Gastroesophageal sphincter (tissue), 4 donors: ENCODE measurements around the gene GTF3C1. TPM values are rescaled to one million over a fixed set of nuclear protein-coding genes. Genes with fewer than 3 reads are reported as not detected.
A peak's percentile ranks its signal among the peaks of the same experiment; 100 is the strongest.

Experiments used
- ATAC-seq: fragments of 150-250 bp; one replicate; pipeline ENCODE4 v1.9.1; 2016; ENCODE audit warnings: mild to moderate bottlenecking, moderate library complexity
- H3K27ac ChIP-seq, 4 donors: fragments of 200-600 bp; sonication (generic) in 3 of 4; 1 replicate in 3 of 4; 2 replicates in 1 of 4; pipeline ENCODE4 v1.5.1; 2016 to 2019
- H3K27me3 ChIP-seq: fragments of 200-600 bp; sonication (generic); one replicate; pipeline ENCODE4 v1.5.1; 2019
- H3K36me3 ChIP-seq, 2 donors: fragments of 200-600 bp; sonication (generic); one replicate each; pipeline ENCODE4 v1.5.1; 2019; ENCODE audit warnings: control low read depth in 1 of 2
- H3K4me1 ChIP-seq, 3 donors: fragments of 200-600 bp; sonication (generic); 1 replicate in 2 of 3; 2 replicates in 1 of 3; pipeline ENCODE4 v1.5.1; 2016 to 2019; ENCODE audit warnings: control low read depth in 2 of 3
- H3K4me3 ChIP-seq, 2 donors: fragments of 200-600 bp; sonication (generic); one replicate each; pipeline ENCODE4 v1.5.1; 2019; ENCODE audit warnings: mild to moderate bottlenecking in 1 of 2, moderate library complexity in 1 of 2
- H3K9me3 ChIP-seq, 3 donors: fragments of 200-600 bp; sonication (generic); one replicate each; pipeline ENCODE4 v1.5.1; 2017 to 2019; ENCODE audit warnings: control low read depth in 2 of 3
- EP300 ChIP-seq: sonication (generic); formaldehyde crosslinking; IDR thresholded peaks from one replicate; pipeline ENCODE4 v1.6.1; 2017; ENCODE audit warnings: antibody characterized with exemption, mild to moderate bottlenecking
- POLR2A ChIP-seq, 2 donors: fragments of 450-650 bp; IDR thresholded peaks; one replicate each; pipeline ENCODE4 v1.6.1; 2017; ENCODE audit warnings: antibody characterized with exemption in 2 of 2, mild to moderate bottlenecking in 2 of 2, moderate library complexity in 1 of 2
- POLR2AphosphoS5 ChIP-seq: sonication (generic); formaldehyde crosslinking; IDR thresholded peaks from one replicate; pipeline ENCODE4 v1.6.1; 2017; ENCODE audit warnings: antibody characterized with exemption
- WGBS, 2 donors: methylation state at CpG; one replicate each; pipeline ENCODE4 v1.1.5; 2018; ENCODE audit warnings: low coverage in 1 of 2; 5-methylcytosine and 5-hydroxymethylcytosine counted together
- total RNA-seq, 4 donors: library from RNA; depleted of rRNA; stranded (reverse); fragments of >200 nt; gene quantifications; one replicate each; pipeline ENCODE4 v1.1.0, GENCODE V29; 2016
- TF ChIP-seq, protein P1 (sequence below), 4 experiments: fragments of 200-600 bp in 2 of 4; fragments of 450-650 bp in 2 of 4; sonication (generic) in 1 of 4; IDR thresholded peaks; one replicate each; pipeline ENCODE4 v1.5.1; 2017 to 2019; ENCODE audit warnings: antibody characterized with exemption in 4 of 4, mild to moderate bottlenecking in 2 of 4, moderate library complexity in 2 of 4

The GTF3C1 gene
- total RNA-seq, 4 donors from 2014 or later = 37.0 to 57.8 (median 49.1) TPM

DNA sequence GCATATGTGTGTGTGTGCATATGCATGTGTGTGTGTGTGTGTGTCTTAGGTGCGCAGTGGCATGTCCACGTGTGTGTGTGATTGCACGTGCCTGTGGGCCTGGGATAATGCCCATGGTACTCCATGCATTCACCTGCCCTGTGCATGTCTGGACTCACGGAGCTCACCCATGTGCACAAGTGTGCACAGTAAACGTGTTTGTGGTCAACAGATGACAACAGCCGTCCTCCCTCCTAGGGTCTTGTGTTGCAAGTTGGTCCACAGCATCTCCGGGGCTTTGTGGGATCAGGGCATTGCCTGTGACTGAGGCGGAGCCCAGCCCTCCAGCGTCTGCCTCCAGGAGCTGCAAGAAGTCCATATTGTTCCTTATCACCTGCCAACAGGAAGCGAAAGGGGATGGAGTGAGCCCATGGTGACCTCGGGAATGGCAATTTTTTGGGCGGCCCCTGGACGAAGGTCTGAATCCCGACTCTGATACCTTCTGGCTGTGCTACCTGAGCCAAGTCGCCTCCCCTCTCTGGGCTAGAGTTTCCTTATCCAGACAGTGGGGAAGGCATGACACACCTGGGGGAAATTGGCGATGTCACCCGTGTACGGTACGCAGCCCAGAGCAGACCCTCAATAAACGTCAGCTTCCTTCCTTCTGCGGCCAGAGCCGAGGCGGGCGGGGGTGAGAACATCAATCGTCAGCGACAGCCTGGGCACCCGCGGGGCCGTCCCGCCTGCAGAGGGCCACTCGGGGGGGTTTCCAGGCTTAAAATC is 100.1 kb downstream of the GTF3C1 start:
- H3K27me3 ChIP-seq = peaks cover 73% of the 10 kb centered on the region
- H3K36me3 ChIP-seq = no peaks in the 10 kb centered on the region
- no peak for ATAC-seq
- H3K4me1 ChIP-seq = peaks cover 0 to 7% (median 0%) of the 10 kb centered on the region in 3 donors
- TF ChIP-seq POLR2AphosphoS5 (no peak), EP300 (no peak), POLR2A (IDR thresholded peaks at IDR 0.05) (no peak)
- TF ChIP-seq, protein P1, sequence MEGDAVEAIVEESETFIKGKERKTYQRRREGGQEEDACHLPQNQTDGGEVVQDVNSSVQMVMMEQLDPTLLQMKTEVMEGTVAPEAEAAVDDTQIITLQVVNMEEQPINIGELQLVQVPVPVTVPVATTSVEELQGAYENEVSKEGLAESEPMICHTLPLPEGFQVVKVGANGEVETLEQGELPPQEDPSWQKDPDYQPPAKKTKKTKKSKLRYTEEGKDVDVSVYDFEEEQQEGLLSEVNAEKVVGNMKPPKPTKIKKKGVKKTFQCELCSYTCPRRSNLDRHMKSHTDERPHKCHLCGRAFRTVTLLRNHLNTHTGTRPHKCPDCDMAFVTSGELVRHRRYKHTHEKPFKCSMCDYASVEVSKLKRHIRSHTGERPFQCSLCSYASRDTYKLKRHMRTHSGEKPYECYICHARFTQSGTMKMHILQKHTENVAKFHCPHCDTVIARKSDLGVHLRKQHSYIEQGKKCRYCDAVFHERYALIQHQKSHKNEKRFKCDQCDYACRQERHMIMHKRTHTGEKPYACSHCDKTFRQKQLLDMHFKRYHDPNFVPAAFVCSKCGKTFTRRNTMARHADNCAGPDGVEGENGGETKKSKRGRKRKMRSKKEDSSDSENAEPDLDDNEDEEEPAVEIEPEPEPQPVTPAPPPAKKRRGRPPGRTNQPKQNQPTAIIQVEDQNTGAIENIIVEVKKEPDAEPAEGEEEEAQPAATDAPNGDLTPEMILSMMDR (IDR thresholded peaks at IDR 0.05) = no peak
- H3K9me3 ChIP-seq = peaks cover 0 to 13% (median under 1%) of the 10 kb centered on the region in 3 donors
- H3K27ac ChIP-seq = no peak overlapping the region
- 20 to 56% methylated on average over 6 to 8 of the region's 31 CpGs for WGBS, 2 donors
- no peak overlapping the region for H3K4me3 ChIP-seq

DNA sequence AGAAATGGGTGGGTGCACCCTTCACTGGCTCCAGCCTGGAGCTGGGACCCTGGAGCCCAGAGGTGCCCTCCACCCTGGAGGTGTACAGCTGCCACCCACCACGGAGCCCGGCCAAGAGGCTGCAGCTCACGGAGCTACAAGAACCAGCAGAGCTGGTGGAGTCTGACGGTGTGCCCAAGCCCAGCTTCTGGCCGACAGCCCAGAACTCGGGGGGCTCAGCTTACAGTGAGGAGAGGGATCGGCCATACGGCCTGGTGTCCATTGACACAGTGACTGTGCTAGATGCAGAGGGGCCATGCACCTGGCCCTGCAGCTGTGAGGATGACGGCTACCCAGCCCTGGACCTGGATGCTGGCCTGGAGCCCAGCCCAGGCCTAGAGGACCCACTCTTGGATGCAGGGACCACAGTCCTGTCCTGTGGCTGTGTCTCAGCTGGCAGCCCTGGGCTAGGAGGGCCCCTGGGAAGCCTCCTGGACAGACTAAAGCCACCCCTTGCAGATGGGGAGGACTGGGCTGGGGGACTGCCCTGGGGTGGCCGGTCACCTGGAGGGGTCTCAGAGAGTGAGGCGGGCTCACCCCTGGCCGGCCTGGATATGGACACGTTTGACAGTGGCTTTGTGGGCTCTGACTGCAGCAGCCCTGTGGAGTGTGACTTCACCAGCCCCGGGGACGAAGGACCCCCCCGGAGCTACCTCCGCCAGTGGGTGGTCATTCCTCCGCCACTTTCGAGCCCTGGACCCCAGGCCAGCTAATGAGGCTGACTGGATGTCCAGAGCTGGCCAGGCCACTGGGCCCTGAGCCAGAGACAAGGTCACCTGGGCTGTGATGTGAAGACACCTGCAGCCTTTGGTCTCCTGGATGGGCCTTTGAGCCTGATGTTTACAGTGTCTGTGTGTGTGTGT is 100.9 kb downstream of the GTF3C1 start:
- Histone ChIP-seq H3K4me1 (peaks cover 0 to 7% (median 0%) of the 10 kb centered on the region in 3 donors), H3K27ac (no peak overlapping the region), H3K4me3 (no peak overlapping the region), H3K9me3 (peaks cover 0 to 21% (median 3%) of the 10 kb centered on the region in 3 donors), H3K27me3 (peaks cover 74% of the 10 kb centered on the region), H3K36me3 (peaks cover 0 to 5% of the 10 kb centered on the region in 2 donors)
- WGBS, 2 donors = no CpG with 5 or more reads among the region's 19 CpGs
- TF ChIP-seq POLR2AphosphoS5 = no peak
- TF ChIP-seq EP300 = no peak
- TF ChIP-seq POLR2A (IDR thresholded peaks at IDR 0.05) = no peak
- TF ChIP-seq, protein P1 (IDR thresholded peaks at IDR 0.05) = no peak
- peak; percentile 4 for ATAC-seq

DNA sequence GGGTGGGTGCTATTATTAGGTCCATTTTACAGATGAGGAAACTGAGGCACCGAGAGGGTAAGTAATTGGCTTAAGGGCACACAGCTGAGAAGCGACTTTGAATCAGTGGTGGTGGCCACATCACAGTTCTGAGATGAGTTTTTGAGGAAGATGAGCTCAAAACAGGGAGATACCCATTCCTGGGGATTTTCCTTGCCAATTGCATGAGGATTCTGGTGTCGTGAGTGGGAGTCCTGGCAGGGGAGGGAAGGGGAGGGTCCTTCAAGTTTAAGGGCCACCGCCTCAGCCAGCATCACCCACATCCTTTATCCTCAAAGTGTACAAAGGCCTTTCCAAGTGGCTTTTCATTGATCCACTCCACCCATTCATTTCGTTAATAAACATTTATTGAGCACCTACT is 102.4 kb downstream of the GTF3C1 start:
- Histone ChIP-seq H3K4me3 (no peak overlapping the region), H3K27me3 (peaks cover 72% of the 10 kb centered on the region), H3K27ac (no peak overlapping the region), H3K4me1 (peaks cover 0 to 7% (median 0%) of the 10 kb centered on the region in 3 donors), H3K9me3 (peaks cover 0 to 22% (median 3%) of the 10 kb centered on the region in 3 donors), H3K36me3 (peaks cover 0 to 5% of the 10 kb centered on the region in 2 donors)
- WGBS, 2 donors = 80 to 88% methylated on average over 3 to 5 of the region's 5 CpGs
- ATAC-seq = no peak
- TF ChIP-seq POLR2AphosphoS5 (no peak), POLR2A (IDR thresholded peaks at IDR 0.05) (no peak), EP300 (no peak)
- TF ChIP-seq, protein P1 (IDR thresholded peaks at IDR 0.05) = no peak

DNA sequence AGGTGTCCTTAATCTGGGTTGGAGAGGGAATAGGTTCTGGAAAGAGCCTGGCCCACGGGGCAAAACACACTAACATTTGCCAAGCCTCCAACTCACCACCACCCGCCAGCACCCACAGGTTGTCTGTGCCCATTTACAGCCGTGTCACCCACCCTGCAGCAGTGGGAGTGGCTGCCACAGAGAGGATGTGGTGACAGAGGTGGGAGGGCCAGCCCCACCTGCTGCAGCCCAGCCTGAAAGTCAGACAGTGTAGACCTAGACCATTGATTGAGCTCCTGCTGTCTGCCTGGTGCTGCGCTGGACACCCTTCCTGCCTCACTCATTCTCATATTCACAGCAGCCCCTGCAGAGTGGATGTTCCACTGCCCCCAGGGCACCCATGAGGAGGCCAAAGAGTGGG is 103.0 kb downstream of the GTF3C1 start:
- Histone ChIP-seq H3K4me1 (peaks cover 0 to 7% (median 0%) of the 10 kb centered on the region in 3 donors), H3K27ac (no peak overlapping the region), H3K4me3 (no peak overlapping the region), H3K9me3 (peaks cover 0 to 22% (median 3%) of the 10 kb centered on the region in 3 donors), H3K36me3 (peaks cover 0 to 5% of the 10 kb centered on the region in 2 donors), H3K27me3 (peaks cover 66% of the 10 kb centered on the region)
- no peak for TF ChIP-seq POLR2AphosphoS5
- TF ChIP-seq POLR2A (IDR thresholded peaks at IDR 0.05) = no peak
- TF ChIP-seq EP300 = no peak
- TF ChIP-seq, protein P1 (IDR thresholded peaks at IDR 0.05) = no peak
- WGBS, 2 donors = 85% methylated on average over 4 of the region's 4 CpGs; no CpG with 5 or more reads in 1 of the 2 donors
- no peak for ATAC-seq
